ENCODE data around the gene SHC2. TPM values are rescaled to one million over a fixed set of nuclear protein-coding genes. Genes with fewer than 3 reads are reported as not detected.

SHC2 gene
- polyA plus RNA-seq, 1 donor (not counting 4 experiments of a cell fraction or from before 2014, with no cell fraction given) = 2.5 TPM

- no peak for FAIRE-seq
- Histone ChIP-seq H4K20me1 (ENCODE audit: control insufficient read depth, extremely low read depth, insufficient read depth, low read length) (no peaks in the 10 kb centered on the region), H2AFZ (ENCODE audit: control insufficient read depth, low read length) (no peak overlapping the region), H3K27me3 (ENCODE audit: control insufficient read depth, extremely low read depth, insufficient read depth, low read length) (peaks cover 23% of the 10 kb centered on the region), H3K79me2 (ENCODE audit: control insufficient read depth, insufficient read depth, low read length) (no peaks in the 10 kb centered on the region), H3K9me3 (ENCODE audit: control insufficient read depth, low read depth, low read length) (peaks cover 2% of the 10 kb centered on the region), H3K9me1 (ENCODE audit: control insufficient read depth, extremely low read depth, insufficient read depth, low read length) (no peaks in the 10 kb centered on the region), H3K4me3 (ENCODE audit: control insufficient read depth in 2 of 3, extremely low read depth in 1 of 3, insufficient read depth in 2 of 3, low read depth in 1 of 3, low read length in 3 of 3) (no peak overlapping the region), H3K4me2 (ENCODE audit: control insufficient read depth, extremely low read depth, insufficient read depth, low read depth, low read length) (no peak overlapping the region), H3K36me3 (ENCODE audit: control insufficient read depth in 2 of 2, extremely low read depth in 1 of 2, insufficient read depth in 2 of 2, low read length in 2 of 2) (no peaks in the 10 kb centered on the region), H3K9ac (ENCODE audit: control insufficient read depth, extremely low read depth, insufficient read depth, low read length) (no peak overlapping the region), H3K4me1 (ENCODE audit: control insufficient read depth, extremely low read depth, insufficient read depth, low read length) (no peaks in the 10 kb centered on the region), H3K27ac (ENCODE audit: control insufficient read depth, insufficient read depth, low read length) (no peak overlapping the region)
- no peak for DNase-seq (ENCODE audit: low read depth, low spot score)
- no peak for TF ChIP-seq CTCF (optimal IDR thresholded peaks at IDR 0.05 in 1 of 3, IDR thresholded peaks at IDR 0.05 in 1 of 3, conservative IDR thresholded peaks at IDR 0.05 in 1 of 3; ENCODE audit: extremely low read depth in 1 of 3, insufficient read depth in 2 of 3, low read length in 3 of 3)
- no peak for TF ChIP-seq EZH2 (IDR thresholded peaks at IDR 0.05; ENCODE audit: low read length)
- dilution Hi-C loops (cut with MboI; ENCODE audit: extremely low pct_ligation_motif_present, low sequenced_read_pairs) = no loop called here
Measured at GRCh38 chr19:485077-485476, 24.2 kb upstream of the SHC2 start.

GRCh38 chr19:484494-484893 is 23.7 kb upstream of the SHC2 start:
- H4K20me1 ChIP-seq (ENCODE audit: control insufficient read depth, extremely low read depth, insufficient read depth, low read length) = no peaks in the 10 kb centered on the region
- no peaks in the 10 kb centered on the region for H3K4me1 ChIP-seq (ENCODE audit: control insufficient read depth, extremely low read depth, insufficient read depth, low read length)
- FAIRE-seq (no peak), DNase-seq (ENCODE audit: low read depth, low spot score) (no peak)
- H3K4me2 ChIP-seq (ENCODE audit: control insufficient read depth, extremely low read depth, insufficient read depth, low read depth, low read length) = no peak overlapping the region
- H3K9ac ChIP-seq (ENCODE audit: control insufficient read depth, extremely low read depth, insufficient read depth, low read length) = no peak overlapping the region
- no peaks in the 10 kb centered on the region for H3K79me2 ChIP-seq (ENCODE audit: control insufficient read depth, insufficient read depth, low read length)
- no peaks in the 10 kb centered on the region for H3K9me1 ChIP-seq (ENCODE audit: control insufficient read depth, extremely low read depth, insufficient read depth, low read length)
- H3K27ac ChIP-seq (ENCODE audit: control insufficient read depth, insufficient read depth, low read length) = no peak overlapping the region
- H3K4me3 ChIP-seq (ENCODE audit: control insufficient read depth in 2 of 3, extremely low read depth in 1 of 3, insufficient read depth in 2 of 3, low read depth in 1 of 3, low read length in 3 of 3) = no peak overlapping the region
- H3K36me3 ChIP-seq (ENCODE audit: control insufficient read depth in 2 of 2, extremely low read depth in 1 of 2, insufficient read depth in 2 of 2, low read length in 2 of 2) = no peaks in the 10 kb centered on the region
- TF ChIP-seq CTCF (optimal IDR thresholded peaks at IDR 0.05 in 1 of 3, IDR thresholded peaks at IDR 0.05 in 1 of 3, conservative IDR thresholded peaks at IDR 0.05 in 1 of 3; ENCODE audit: extremely low read depth in 1 of 3, insufficient read depth in 2 of 3, low read length in 3 of 3) = no peak
- TF ChIP-seq EZH2 (IDR thresholded peaks at IDR 0.05; ENCODE audit: low read length) = no peak
- dilution Hi-C loops (cut with MboI; ENCODE audit: extremely low pct_ligation_motif_present, low sequenced_read_pairs) = no loop called here
- no peak overlapping the region for H2AFZ ChIP-seq (ENCODE audit: control insufficient read depth, low read length)
- peaks cover 2% of the 10 kb centered on the region for H3K9me3 ChIP-seq (ENCODE audit: control insufficient read depth, low read depth, low read length)
- H3K27me3 ChIP-seq (ENCODE audit: control insufficient read depth, extremely low read depth, insufficient read depth, low read length) = peaks cover 23% of the 10 kb centered on the region
